SK-N-MC (cell line): ENCODE measurements around the gene LRRC27.

Experiments
- EZH2 ChIP-seq: fragments of 200-600 bp; sonication (generic); IDR thresholded peaks from one replicate; pipeline ENCODE4 v1.6.1; 2017; ENCODE audit warnings: antibody characterized with exemption
- POLR2AphosphoS5 ChIP-seq: IDR thresholded peaks from 2 replicates; pipeline ENCODE4 v1.6.1; 2012; ENCODE audit warnings: mild to moderate bottlenecking, low read depth, low read length, borderline replicate concordance

GRCh38 chr10:132375116-132375794 is 43.3 kb downstream of the LRRC27 start:
- TF ChIP-seq EZH2 (no peak), POLR2AphosphoS5 (no peak)
